Measurements from ENCODE around the gene PTCHD1. TPM values are rescaled to one million over a fixed set of nuclear protein-coding genes. Genes with fewer than 3 reads are reported as not detected.

The PTCHD1 gene
- 10.0 and 12.0 TPM in 2 replicates for polyA plus RNA-seq
- polyA minus RNA-seq = 28.0 and 38.7 TPM in 2 replicates

DNA sequence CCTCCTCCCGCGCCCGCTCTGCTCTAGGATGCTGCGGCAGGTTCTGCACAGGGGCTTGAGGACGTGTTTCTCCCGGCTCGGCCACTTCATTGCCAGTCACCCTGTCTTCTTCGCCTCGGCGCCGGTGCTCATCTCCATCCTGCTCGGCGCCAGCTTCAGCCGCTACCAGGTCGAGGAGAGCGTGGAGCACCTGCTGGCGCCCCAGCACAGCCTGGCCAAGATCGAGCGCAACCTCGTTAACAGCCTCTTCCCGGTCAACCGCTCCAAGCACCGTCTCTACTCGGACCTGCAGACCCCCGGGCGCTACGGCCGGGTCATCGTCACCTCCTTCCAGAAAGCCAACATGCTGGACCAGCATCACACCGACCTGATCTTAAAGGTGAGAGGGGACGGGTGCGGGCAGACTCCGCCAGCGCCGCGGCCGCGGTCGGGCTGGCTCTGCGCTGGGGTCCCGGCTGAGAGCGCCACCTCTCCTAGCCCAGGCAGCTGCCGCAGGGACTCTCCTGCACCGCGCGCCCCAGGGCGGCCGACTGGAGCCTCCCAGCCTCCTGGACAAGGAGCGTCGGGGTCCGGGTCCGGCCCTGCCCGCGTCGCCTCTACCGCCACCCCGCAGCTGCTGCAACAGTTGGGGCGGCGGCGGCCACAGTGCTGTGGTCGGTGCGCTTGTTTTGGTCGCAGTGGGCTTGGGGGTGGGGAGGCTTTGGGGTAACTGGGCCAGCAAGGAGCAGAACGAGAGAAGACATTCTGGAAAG lies at the start of gene PTCHD1:
Gene PTCHD1, plus strand, starts transcription at position 2 of the 752 bp plus-strand sequence. Its CDS starts 27 bp downstream, at position 29.
- Histone ChIP-seq H3K79me2 (replicated peaks; ENCODE audit: insufficient read depth, low read length) (peaks cover 25% of the 10 kb centered on the region), H3K9me2 (ENCODE audit: insufficient read depth, low read length) (no peaks in the 10 kb centered on the region), H3K36me3 (ENCODE audit: insufficient read depth, low read length) (no peaks in the 10 kb centered on the region), H3K9me3 (ENCODE audit: low read length) (no peaks in the 10 kb centered on the region), H3K4me3 (ENCODE audit: low read length) (peak within 1 kb of the TSS; percentile 86), H4K20me1 (ENCODE audit: insufficient read depth) (no peaks in the 10 kb centered on the region), H3F3A (ENCODE audit: insufficient read depth, low read length, poor library complexity, severe bottlenecking) (no peaks in the 10 kb centered on the region), H2AFZ (ENCODE audit: low read depth, low read length) (no peak within 1 kb of the TSS), H3K9ac (ENCODE audit: low read length) (peak within 1 kb of the TSS; percentile 78), H3K27ac (ENCODE audit: low read length) (peak within 1 kb of the TSS; percentile 61), H3K4me2 (ENCODE audit: low read length) (peak within 1 kb of the TSS; percentile 30), H3K27me3 (ENCODE audit: insufficient read depth, low read depth, low read length) (peaks cover 9% of the 10 kb centered on the region)
- TF ChIP-seq TAF1 (IDR thresholded peaks at IDR 0.05; ENCODE audit: low read depth) = no peak
- TF ChIP-seq EZH2 (IDR thresholded peaks at IDR 0.05; ENCODE audit: borderline replicate concordance, insufficient read depth, low read length, poor library complexity, severe bottlenecking) = no peak
- no peak for TF ChIP-seq EP300 (conservative IDR thresholded peaks at IDR 0.05; ENCODE audit: poor library complexity, severe bottlenecking)
- TF ChIP-seq CTCF (IDR thresholded peaks at IDR 0.05; ENCODE audit: poor library complexity, severe bottlenecking) = peak; percentile 24
- TF ChIP-seq SMC3 (conservative IDR thresholded peaks at IDR 0.05; ENCODE audit: poor library complexity) = peak; percentile 18
- TF ChIP-seq, protein P1, sequence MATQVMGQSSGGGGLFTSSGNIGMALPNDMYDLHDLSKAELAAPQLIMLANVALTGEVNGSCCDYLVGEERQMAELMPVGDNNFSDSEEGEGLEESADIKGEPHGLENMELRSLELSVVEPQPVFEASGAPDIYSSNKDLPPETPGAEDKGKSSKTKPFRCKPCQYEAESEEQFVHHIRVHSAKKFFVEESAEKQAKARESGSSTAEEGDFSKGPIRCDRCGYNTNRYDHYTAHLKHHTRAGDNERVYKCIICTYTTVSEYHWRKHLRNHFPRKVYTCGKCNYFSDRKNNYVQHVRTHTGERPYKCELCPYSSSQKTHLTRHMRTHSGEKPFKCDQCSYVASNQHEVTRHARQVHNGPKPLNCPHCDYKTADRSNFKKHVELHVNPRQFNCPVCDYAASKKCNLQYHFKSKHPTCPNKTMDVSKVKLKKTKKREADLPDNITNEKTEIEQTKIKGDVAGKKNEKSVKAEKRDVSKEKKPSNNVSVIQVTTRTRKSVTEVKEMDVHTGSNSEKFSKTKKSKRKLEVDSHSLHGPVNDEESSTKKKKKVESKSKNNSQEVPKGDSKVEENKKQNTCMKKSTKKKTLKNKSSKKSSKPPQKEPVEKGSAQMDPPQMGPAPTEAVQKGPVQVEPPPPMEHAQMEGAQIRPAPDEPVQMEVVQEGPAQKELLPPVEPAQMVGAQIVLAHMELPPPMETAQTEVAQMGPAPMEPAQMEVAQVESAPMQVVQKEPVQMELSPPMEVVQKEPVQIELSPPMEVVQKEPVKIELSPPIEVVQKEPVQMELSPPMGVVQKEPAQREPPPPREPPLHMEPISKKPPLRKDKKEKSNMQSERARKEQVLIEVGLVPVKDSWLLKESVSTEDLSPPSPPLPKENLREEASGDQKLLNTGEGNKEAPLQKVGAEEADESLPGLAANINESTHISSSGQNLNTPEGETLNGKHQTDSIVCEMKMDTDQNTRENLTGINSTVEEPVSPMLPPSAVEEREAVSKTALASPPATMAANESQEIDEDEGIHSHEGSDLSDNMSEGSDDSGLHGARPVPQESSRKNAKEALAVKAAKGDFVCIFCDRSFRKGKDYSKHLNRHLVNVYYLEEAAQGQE (IDR thresholded peaks at IDR 0.05; ENCODE audit: borderline replicate concordance) = no peak
- TF ChIP-seq POLR2AphosphoS5 (IDR thresholded peaks at IDR 0.05) = peak; percentile 2
- peak; percentile 31 for TF ChIP-seq RAD21 (conservative IDR thresholded peaks at IDR 0.05)
- TF ChIP-seq MXI1 (conservative IDR thresholded peaks at IDR 0.05; ENCODE audit: poor library complexity, severe bottlenecking) = peak; percentile 20

DNA sequence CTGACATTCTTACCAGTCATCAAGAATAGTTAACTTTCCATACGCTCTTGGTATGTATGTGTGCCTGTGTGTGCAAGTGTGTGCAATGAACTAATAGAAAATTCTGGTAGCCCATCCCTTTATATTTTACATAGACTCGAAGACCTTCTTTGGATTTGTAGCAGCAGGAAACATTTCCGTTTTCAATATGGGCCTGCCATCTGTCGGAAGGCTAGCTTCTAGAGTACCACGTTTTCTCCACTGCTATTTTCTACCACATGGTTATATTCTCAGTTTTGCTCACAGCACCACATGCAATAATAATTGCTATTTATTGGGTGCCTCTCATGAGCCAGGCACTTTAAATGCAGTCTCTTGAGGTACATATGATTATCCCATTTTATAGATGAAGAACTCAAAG lies 47.9 kb upstream of the PTCHD1 start:
- H3K27me3 ChIP-seq (ENCODE audit: insufficient read depth, low read depth, low read length) = no peaks in the 10 kb centered on the region
- H3K27ac ChIP-seq (ENCODE audit: low read length) = no peak overlapping the region
- H3K9me3 ChIP-seq (ENCODE audit: low read length) = no peaks in the 10 kb centered on the region
- H3K9me2 ChIP-seq (ENCODE audit: insufficient read depth, low read length) = no peaks in the 10 kb centered on the region
- no peaks in the 10 kb centered on the region for H4K20me1 ChIP-seq (ENCODE audit: insufficient read depth)
- no peaks in the 10 kb centered on the region for H3F3A ChIP-seq (ENCODE audit: insufficient read depth, low read length, poor library complexity, severe bottlenecking)
- no peaks in the 10 kb centered on the region for H3K36me3 ChIP-seq (ENCODE audit: insufficient read depth, low read length)
- no peak overlapping the region for H3K9ac ChIP-seq (ENCODE audit: low read length)
- no peak overlapping the region for H3K4me3 ChIP-seq (ENCODE audit: low read length)
- TF ChIP-seq MXI1 (conservative IDR thresholded peaks at IDR 0.05; ENCODE audit: poor library complexity, severe bottlenecking) (no peak), EP300 (conservative IDR thresholded peaks at IDR 0.05; ENCODE audit: poor library complexity, severe bottlenecking) (no peak), TAF1 (IDR thresholded peaks at IDR 0.05; ENCODE audit: low read depth) (no peak), POLR2AphosphoS5 (IDR thresholded peaks at IDR 0.05) (no peak), RAD21 (conservative IDR thresholded peaks at IDR 0.05) (no peak), EZH2 (IDR thresholded peaks at IDR 0.05; ENCODE audit: borderline replicate concordance, insufficient read depth, low read length, poor library complexity, severe bottlenecking) (no peak)
- no peak overlapping the region for H2AFZ ChIP-seq (ENCODE audit: low read depth, low read length)
- H3K4me2 ChIP-seq (ENCODE audit: low read length) = no peak overlapping the region
- no peaks in the 10 kb centered on the region for H3K79me2 ChIP-seq (replicated peaks; ENCODE audit: insufficient read depth, low read length)
